ENCODE measurements around the gene ORM2.

DNA sequence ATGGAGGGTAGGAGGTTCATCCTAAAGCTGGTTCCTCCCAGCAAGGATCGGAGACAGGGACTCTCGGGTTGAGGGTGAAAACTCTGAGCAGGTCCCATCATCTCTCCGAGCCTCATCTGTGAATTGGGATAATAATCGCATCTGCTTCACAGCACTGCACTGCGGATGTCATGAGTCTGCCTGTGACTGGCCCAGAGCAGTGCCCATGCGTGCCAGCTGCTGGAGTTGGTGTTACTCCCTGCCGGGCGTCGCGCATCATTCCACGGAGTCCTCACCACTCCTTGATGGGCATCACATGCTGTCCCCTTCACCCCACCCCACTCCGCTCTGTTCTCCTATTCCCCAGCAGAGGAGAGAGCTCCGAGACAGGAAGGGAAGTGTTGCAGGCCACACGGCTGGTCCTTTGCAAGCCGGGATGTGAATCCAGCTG lies 41.9 kb upstream of the ORM2 start:
- TF ChIP-seq CTCF (conservative IDR thresholded peaks at IDR 0.05 in 1 of 2, IDR thresholded peaks at IDR 0.05 in 1 of 2; ENCODE audit: extremely low read depth in 1 of 2, insufficient read depth in 1 of 2, low read depth in 1 of 2, low read length in 2 of 2) (no peak), EZH2 (IDR thresholded peaks at IDR 0.05; ENCODE audit: borderline replicate concordance, low read length) (no peak)

Measured in mammary epithelial cell (primary cell).